HUES64 (cell line): ENCODE results near the gene DMRT1.
"Not testable (repeated sequence)": the region's sequence is repeated elsewhere in the genome, so short reads cannot be mapped to it uniquely, and the experiment has no call there.

ENCODE experiments used
- H3K27ac ChIP-seq: 2 replicates; pipeline ENCODE4 v1.7.0; 2013; ENCODE audit warnings: low read depth, low read length, inconsistent platforms
- H3K27me3 ChIP-seq: 2 replicates; pipeline ENCODE4 v1.6.1; 2013; ENCODE audit warnings: mild to moderate bottlenecking, low read length; ENCODE audit not compliant: insufficient read depth
- H3K36me3 ChIP-seq: 2 replicates; pipeline ENCODE4 v1.6.1; 2013; ENCODE audit warnings: mild to moderate bottlenecking, low read length; ENCODE audit not compliant: insufficient read depth
- H3K4me1 ChIP-seq: 2 replicates; pipeline ENCODE4 v1.6.1; 2013; ENCODE audit warnings: mild to moderate bottlenecking, low read length, moderate library complexity; ENCODE audit not compliant: insufficient read depth
- H3K4me3 ChIP-seq: 2 replicates; pipeline ENCODE4 v1.5.1; 2013; ENCODE audit warnings: mild to moderate bottlenecking, low read length, moderate library complexity
- H3K9ac ChIP-seq: 2 replicates; pipeline ENCODE4 v1.6.1; 2013; ENCODE audit warnings: mild to moderate bottlenecking, low read depth, low read length
- H3K9me3 ChIP-seq: 2 replicates; pipeline ENCODE4 v1.6.1; 2013; ENCODE audit warnings: low read depth, low read length; ENCODE audit not compliant: insufficient read depth
- WGBS: fragments of 150-250, 120-280 bp; methylation state at CpG from one replicate; pipeline ENCODE4 v1.1.7; 2013; ENCODE audit warnings: missing lambda C conversion rate; 5-methylcytosine and 5-hydroxymethylcytosine counted together

Gene DMRT1

GRCh38 chr9:861525-861924 lies 20.0 kb downstream of the DMRT1 start:
- not testable (repeated sequence) for H3K4me3 ChIP-seq, H3K4me1 ChIP-seq, H3K36me3 ChIP-seq, H3K27ac ChIP-seq, H3K9ac ChIP-seq, H3K9me3 ChIP-seq, H3K27me3 ChIP-seq
- 95% methylated on average over 27 of the region's 30 CpGs for WGBS

- WGBS, result 85% methylated on average over 8 of the region's 10 CpGs
Observed at GRCh38 chr9:875119-875962, 33.8 kb downstream of the DMRT1 start.

GRCh38 chr9:876425-876824 lies 34.9 kb downstream of the DMRT1 start:
- no peak overlapping the region for H3K9ac ChIP-seq
- no peak overlapping the region for H3K27ac ChIP-seq
- H3K36me3 ChIP-seq, result no peaks in the 10 kb centered on the region
- no peaks in the 10 kb centered on the region for H3K4me1 ChIP-seq
- 94% methylated on average over 4 of the region's 4 CpGs for WGBS
- H3K4me3 ChIP-seq, result no peak overlapping the region
- H3K9me3 ChIP-seq, result no peaks in the 10 kb centered on the region
- H3K27me3 ChIP-seq, result no peaks in the 10 kb centered on the region

More at GRCh38 chr9:875119-875962, 33.8 kb downstream of the DMRT1 start:
- Histone ChIP-seq H3K36me3 (no peaks in the 10 kb centered on the region), H3K4me3 (no peak overlapping the region), H3K27ac (no peak overlapping the region), H3K4me1 (no peaks in the 10 kb centered on the region), H3K9ac (no peak overlapping the region), H3K27me3 (no peaks in the 10 kb centered on the region), H3K9me3 (no peaks in the 10 kb centered on the region)

- H3K36me3 ChIP-seq, result no peaks in the 10 kb centered on the region
- H3K4me3 ChIP-seq, result no peak overlapping the region
- WGBS, result 89% methylated on average over 5 of the region's 5 CpGs
- peaks cover 1% of the 10 kb centered on the region; the same call in 1 of the 2 replicates for H3K27me3 ChIP-seq
- no peak overlapping the region for H3K9ac ChIP-seq
- no peak overlapping the region for H3K27ac ChIP-seq
- no peaks in the 10 kb centered on the region for H3K4me1 ChIP-seq
- no peaks in the 10 kb centered on the region for H3K9me3 ChIP-seq
Observed at GRCh38 chr9:878239-878638, 36.7 kb downstream of the DMRT1 start.

GRCh38 chr9:880725-881124 lies 39.2 kb downstream of the DMRT1 start:
- peaks cover 2% of the 10 kb centered on the region; the same call in 1 of the 2 replicates for H3K27me3 ChIP-seq
- no peak overlapping the region for H3K9ac ChIP-seq
- H3K27ac ChIP-seq, result no peak overlapping the region
- H3K9me3 ChIP-seq, result no peaks in the 10 kb centered on the region
- H3K36me3 ChIP-seq, result no peaks in the 10 kb centered on the region
- no peaks in the 10 kb centered on the region for H3K4me1 ChIP-seq
- 96% methylated on average over 5 of the region's 7 CpGs for WGBS
- H3K4me3 ChIP-seq, result no peak overlapping the region

GRCh38 chr9:882416-882924 lies 41.0 kb downstream of the DMRT1 start:
- H3K27ac ChIP-seq, result no peak overlapping the region
- no peaks in the 10 kb centered on the region for H3K9me3 ChIP-seq
- peaks cover 2% of the 10 kb centered on the region; the same call in 1 of the 2 replicates for H3K27me3 ChIP-seq
- H3K9ac ChIP-seq, result no peak overlapping the region
- H3K4me1 ChIP-seq, result no peaks in the 10 kb centered on the region
- H3K36me3 ChIP-seq, result no peaks in the 10 kb centered on the region
- WGBS, result 60% methylated on average over 4 of the region's 4 CpGs
- no peak overlapping the region for H3K4me3 ChIP-seq

GRCh38 chr9:883011-883410 lies 41.5 kb downstream of the DMRT1 start:
- Histone ChIP-seq H3K27ac (no peak overlapping the region), H3K36me3 (no peaks in the 10 kb centered on the region), H3K9ac (no peak overlapping the region), H3K4me3 (no peak overlapping the region), H3K27me3 (peaks cover 2% of the 10 kb centered on the region; the same call in 1 of the 2 replicates), H3K4me1 (no peaks in the 10 kb centered on the region), H3K9me3 (no peaks in the 10 kb centered on the region)
- 83% methylated on average over 8 of the region's 8 CpGs for WGBS

GRCh38 chr9:886886-887285 lies 45.4 kb downstream of the DMRT1 start:
- no peak overlapping the region for H3K27ac ChIP-seq
- no peaks in the 10 kb centered on the region for H3K36me3 ChIP-seq
- 89% methylated on average over 6 of the region's 6 CpGs for WGBS
- peaks cover 2% of the 10 kb centered on the region; the same call in 1 of the 2 replicates for H3K27me3 ChIP-seq
- no peak overlapping the region for H3K9ac ChIP-seq
- no peaks in the 10 kb centered on the region for H3K9me3 ChIP-seq
- no peaks in the 10 kb centered on the region for H3K4me1 ChIP-seq
- no peak overlapping the region for H3K4me3 ChIP-seq

GRCh38 chr9:892123-892522 lies 50.6 kb downstream of the DMRT1 start:
- no peaks in the 10 kb centered on the region for H3K27me3 ChIP-seq
- no peak overlapping the region for H3K4me3 ChIP-seq
- H3K4me1 ChIP-seq, result no peaks in the 10 kb centered on the region
- no peak overlapping the region for H3K9ac ChIP-seq
- H3K36me3 ChIP-seq, result no peaks in the 10 kb centered on the region
- 82% methylated on average over 5 of the region's 5 CpGs for WGBS
- H3K27ac ChIP-seq, result no peak overlapping the region
- no peaks in the 10 kb centered on the region for H3K9me3 ChIP-seq

- H3K27me3 ChIP-seq, result no peaks in the 10 kb centered on the region
- H3K4me1 ChIP-seq, result no peaks in the 10 kb centered on the region
- no peaks in the 10 kb centered on the region for H3K36me3 ChIP-seq
- H3K4me3 ChIP-seq, result no peak overlapping the region
- 92% methylated on average over 5 of the region's 5 CpGs for WGBS
- no peak overlapping the region for H3K27ac ChIP-seq
- no peak overlapping the region for H3K9ac ChIP-seq
- no peaks in the 10 kb centered on the region for H3K9me3 ChIP-seq
Observed at GRCh38 chr9:893115-893514, 51.6 kb downstream of the DMRT1 start.

GRCh38 chr9:893843-894420 lies 52.4 kb downstream of the DMRT1 start:
- Histone ChIP-seq H3K9ac (no peak overlapping the region), H3K27ac (no peak overlapping the region), H3K4me3 (no peak overlapping the region), H3K9me3 (no peaks in the 10 kb centered on the region), H3K4me1 (peaks cover 7% of the 10 kb centered on the region), H3K27me3 (no peaks in the 10 kb centered on the region), H3K36me3 (no peaks in the 10 kb centered on the region)
- 48% methylated on average over 8 of the region's 9 CpGs for WGBS
